Type B pancreatic cell (in vitro differentiated cells): ENCODE measurements around the gene C15orf40. TPM values are rescaled to one million over a fixed set of nuclear protein-coding genes. Genes with fewer than 3 reads are reported as not detected.

Experiments used
- DNase-seq: peaks from one replicate; pipeline ENCODE4 v3.0.0; 2021; ENCODE audit warnings: mixed read lengths; ENCODE audit not compliant: unreplicated experiment; ENCODE audit errors: extremely low spot score
- H3K27ac Mint-ChIP-seq: 2 replicates; pipeline ENCODE4 v1.8.0; 2021; ENCODE audit warnings: mild to moderate bottlenecking, mixed read lengths
- H3K27me3 Mint-ChIP-seq: 2 replicates; pipeline ENCODE4 v1.8.0; 2021; ENCODE audit warnings: mixed read lengths
- H3K36me3 Mint-ChIP-seq: 2 replicates; pipeline ENCODE4 v1.8.0; 2021; ENCODE audit warnings: mixed read lengths
- H3K4me1 Mint-ChIP-seq: one replicate; pipeline ENCODE4 v1.8.0; 2021; ENCODE audit warnings: mixed read lengths; ENCODE audit not compliant: unreplicated experiment
- H3K4me3 Mint-ChIP-seq: 2 replicates; pipeline ENCODE4 v1.8.0; 2021; ENCODE audit warnings: mild to moderate bottlenecking, mixed read lengths
- H3K9me3 Mint-ChIP-seq: 2 replicates; pipeline ENCODE4 v1.8.0; 2021; ENCODE audit warnings: mixed read lengths
- long read RNA-seq: library from polyadenylated mRNA; unstranded; transcript quantifications from one replicate; pipeline ENCODE4 v2.0.0, GENCODE V29; 2020
- total RNA-seq: library from RNA; stranded (reverse); gene quantifications from 2 replicates; pipeline ENCODE4 v1.2.1, GENCODE V29; 2021; ENCODE audit warnings: low replicate concordance
- TF ChIP-seq, protein P1 (sequence below): fragments of 200-600 bp; sonication (generic); conservative IDR thresholded peaks from 2 replicates; pipeline ENCODE4 v1.5.0; 2021; ENCODE audit warnings: antibody characterized with exemption, mild to moderate bottlenecking

C15orf40 gene
- 20.8 and 26.8 TPM in 2 replicates for total RNA-seq
- long read RNA-seq, full-length matches to known transcripts = 11 of 19 reads
- long read RNA-seq, partial matches to known transcripts = 2 of 19 reads
- long read RNA-seq, other reads (novel, unspliced or antisense) = 6 of 19 reads

DNA sequence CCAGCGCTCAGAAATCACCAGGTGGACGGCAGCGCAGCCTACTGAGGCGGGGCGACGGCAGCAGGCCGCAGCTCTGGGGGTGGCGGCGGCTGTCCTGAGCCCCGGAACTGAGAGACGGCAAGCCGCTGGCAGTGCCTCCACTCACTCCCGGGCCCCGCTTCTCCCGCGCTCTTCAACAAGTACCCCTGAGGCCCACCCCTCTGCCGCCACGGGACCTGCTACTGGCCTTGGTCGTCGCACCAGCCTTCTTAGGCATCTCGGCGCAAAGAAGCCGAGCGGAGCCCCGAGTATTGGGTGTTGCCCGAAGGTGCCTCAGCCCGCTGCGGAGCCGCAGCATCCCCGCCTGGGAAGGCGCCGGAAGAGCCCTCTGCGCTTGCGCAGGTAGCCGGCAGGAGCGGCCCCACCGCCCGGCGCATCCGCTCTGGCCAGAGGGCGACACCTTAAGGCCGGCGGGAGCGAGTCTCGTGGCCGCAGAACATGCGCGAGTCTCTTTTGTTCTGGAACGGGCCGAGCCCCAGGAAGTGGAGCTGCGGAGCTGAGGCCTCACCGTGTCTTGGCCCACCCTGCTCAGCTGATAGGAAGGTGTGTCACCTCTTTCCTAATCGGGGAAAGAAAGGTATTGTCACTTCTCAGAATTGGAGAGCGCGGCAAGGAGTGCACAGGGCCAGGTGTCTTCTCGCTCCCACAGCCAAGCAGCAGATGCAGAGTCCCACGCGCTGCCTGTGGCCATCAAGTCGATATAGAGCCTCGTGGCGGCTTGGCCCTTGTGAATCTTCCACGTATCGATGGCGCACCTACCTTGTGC lies at the start of gene C15orf40:
TSS of gene C15orf40 (minus strand) at position 369 of the 805 bp plus-strand sequence. CDS start at position 337, 32 bp downstream.
- H3K27ac Mint-ChIP-seq = peak within 1 kb of the TSS; percentile 94
- DNase-seq = peak; percentile 91
- H3K4me1 Mint-ChIP-seq = peaks cover 27% of the 10 kb centered on the region
- peak within 1 kb of the TSS; percentile 97 for H3K4me3 Mint-ChIP-seq
- peaks cover 12% of the 10 kb centered on the region for H3K9me3 Mint-ChIP-seq
- no peaks in the 10 kb centered on the region for H3K27me3 Mint-ChIP-seq
- TF ChIP-seq, protein P1, sequence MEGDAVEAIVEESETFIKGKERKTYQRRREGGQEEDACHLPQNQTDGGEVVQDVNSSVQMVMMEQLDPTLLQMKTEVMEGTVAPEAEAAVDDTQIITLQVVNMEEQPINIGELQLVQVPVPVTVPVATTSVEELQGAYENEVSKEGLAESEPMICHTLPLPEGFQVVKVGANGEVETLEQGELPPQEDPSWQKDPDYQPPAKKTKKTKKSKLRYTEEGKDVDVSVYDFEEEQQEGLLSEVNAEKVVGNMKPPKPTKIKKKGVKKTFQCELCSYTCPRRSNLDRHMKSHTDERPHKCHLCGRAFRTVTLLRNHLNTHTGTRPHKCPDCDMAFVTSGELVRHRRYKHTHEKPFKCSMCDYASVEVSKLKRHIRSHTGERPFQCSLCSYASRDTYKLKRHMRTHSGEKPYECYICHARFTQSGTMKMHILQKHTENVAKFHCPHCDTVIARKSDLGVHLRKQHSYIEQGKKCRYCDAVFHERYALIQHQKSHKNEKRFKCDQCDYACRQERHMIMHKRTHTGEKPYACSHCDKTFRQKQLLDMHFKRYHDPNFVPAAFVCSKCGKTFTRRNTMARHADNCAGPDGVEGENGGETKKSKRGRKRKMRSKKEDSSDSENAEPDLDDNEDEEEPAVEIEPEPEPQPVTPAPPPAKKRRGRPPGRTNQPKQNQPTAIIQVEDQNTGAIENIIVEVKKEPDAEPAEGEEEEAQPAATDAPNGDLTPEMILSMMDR = peak; percentile 57
- H3K36me3 Mint-ChIP-seq = peaks cover 35% of the 10 kb centered on the region

- H3K4me3 Mint-ChIP-seq = no peak overlapping the region
- H3K27me3 Mint-ChIP-seq = no peaks in the 10 kb centered on the region
- H3K4me1 Mint-ChIP-seq = peaks cover 4% of the 10 kb centered on the region
- H3K36me3 Mint-ChIP-seq = peaks cover 11% of the 10 kb centered on the region
- no peak for DNase-seq
- TF ChIP-seq, protein P1 = no peak
- no peaks in the 10 kb centered on the region for H3K9me3 Mint-ChIP-seq
- H3K27ac Mint-ChIP-seq = no peak overlapping the region
These were observed 46.4 kb upstream of the C15orf40 start for GRCh38 chr15:83057696-83058376.

DNA sequence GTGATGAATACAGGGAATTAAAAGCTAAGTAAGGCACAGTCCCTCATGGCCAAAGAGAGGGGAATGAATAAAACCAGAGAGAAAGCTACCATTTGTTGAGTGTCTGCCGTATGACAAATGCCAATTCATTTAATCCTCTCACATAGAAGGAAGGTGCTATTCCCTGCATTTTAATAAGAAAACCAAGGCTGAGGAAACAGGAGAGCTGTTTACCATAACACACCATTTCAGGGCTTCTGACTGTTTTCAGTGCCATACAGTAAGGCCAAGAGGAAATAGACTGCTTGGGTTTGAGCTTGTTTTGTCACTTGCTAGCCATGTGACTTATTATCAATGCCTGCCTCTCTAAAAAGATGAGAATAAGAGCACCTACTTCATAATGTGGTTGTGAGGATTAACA lies 45.6 kb upstream of the C15orf40 start:
- H3K9me3 Mint-ChIP-seq = no peaks in the 10 kb centered on the region
- TF ChIP-seq, protein P1 = no peak
- H3K27me3 Mint-ChIP-seq = no peaks in the 10 kb centered on the region
- peaks cover 4% of the 10 kb centered on the region for H3K4me1 Mint-ChIP-seq
- H3K4me3 Mint-ChIP-seq = no peak overlapping the region
- H3K27ac Mint-ChIP-seq = no peak overlapping the region
- DNase-seq = no peak
- H3K36me3 Mint-ChIP-seq = peaks cover 11% of the 10 kb centered on the region

DNA sequence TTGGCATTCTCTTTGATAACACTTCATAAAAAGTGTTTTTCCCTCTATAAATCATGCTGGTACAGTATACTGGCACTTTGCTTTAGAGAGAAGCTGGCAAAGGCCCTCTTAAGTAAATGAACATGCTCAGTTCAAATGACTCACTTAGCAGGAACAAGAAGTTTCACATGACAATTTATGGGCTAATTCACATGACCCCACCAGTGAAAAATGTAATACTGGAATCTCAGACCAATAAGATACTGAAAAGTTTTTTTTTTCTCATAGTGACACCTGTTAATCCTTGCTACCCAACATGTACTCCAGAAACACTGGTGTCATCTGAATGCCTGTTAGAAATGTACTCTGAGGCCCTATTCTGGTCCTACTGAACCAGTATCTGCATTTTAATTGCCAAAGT lies 41.7 kb upstream of the C15orf40 start:
- Mint-ChIP-seq H3K27me3 (no peaks in the 10 kb centered on the region), H3K4me3 (no peak overlapping the region), H3K9me3 (no peaks in the 10 kb centered on the region), H3K36me3 (peaks cover 21% of the 10 kb centered on the region), H3K27ac (no peak overlapping the region), H3K4me1 (no peaks in the 10 kb centered on the region)
- DNase-seq = no peak
- TF ChIP-seq, protein P1 = no peak

- H3K4me1 Mint-ChIP-seq = no peaks in the 10 kb centered on the region
- no peak for DNase-seq
- H3K27me3 Mint-ChIP-seq = no peaks in the 10 kb centered on the region
- H3K36me3 Mint-ChIP-seq = peaks cover 37% of the 10 kb centered on the region
- TF ChIP-seq, protein P1 = no peak
- H3K4me3 Mint-ChIP-seq = no peak overlapping the region
- H3K27ac Mint-ChIP-seq = no peak overlapping the region
- no peaks in the 10 kb centered on the region for H3K9me3 Mint-ChIP-seq
These were observed 35.2 kb upstream of the C15orf40 start for GRCh38 chr15:83046558-83047127.
